ENCODE data around the gene ZEB1. TPM values are rescaled to one million over a fixed set of nuclear protein-coding genes. Genes with fewer than 3 reads are reported as not detected.

Gene ZEB1
- total RNA-seq, 2 donors from 2014 or later: 0.84 TPM

- H3K27ac ChIP-seq (ENCODE audit: low read depth, low read length): no peak overlapping the region
- no peak overlapping the region for H3K4me3 Mint-ChIP-seq
- no peaks in the 10 kb centered on the region for H3K9me3 Mint-ChIP-seq
- H3K9me3 ChIP-seq (ENCODE audit: control insufficient read depth, low read length): no peaks in the 10 kb centered on the region
- no peaks in the 10 kb centered on the region for H3K27me3 ChIP-seq (ENCODE audit: control insufficient read depth, insufficient read depth, low read length, poor library complexity, severe bottlenecking)
- WGBS, 2 experiments (ENCODE audit: insufficient coverage in 1 of 2, insufficient read length in 1 of 2): 98 to 100% methylated on average over 2 of the region's 2 CpGs
- no peak overlapping the region for H3K4me3 ChIP-seq (ENCODE audit: low read length)
- H3K27ac Mint-ChIP-seq: no peak overlapping the region
- H3K36me3 ChIP-seq (ENCODE audit: control insufficient read depth, insufficient read depth, low read length): no peaks in the 10 kb centered on the region
- no peak for TF ChIP-seq CTCF (conservative IDR thresholded peaks at IDR 0.05)
- H3K36me3 Mint-ChIP-seq (ENCODE audit: low read depth): no peaks in the 10 kb centered on the region
- DNase-seq: no peak
- H3K4me1 Mint-ChIP-seq: no peaks in the 10 kb centered on the region
- H3K27me3 Mint-ChIP-seq (ENCODE audit: insufficient read depth): no peaks in the 10 kb centered on the region
- H3K9ac ChIP-seq (ENCODE audit: extremely low read depth, low read length, poor library complexity, severe bottlenecking): no peak overlapping the region
- no peaks in the 10 kb centered on the region for H3K4me1 ChIP-seq (ENCODE audit: control insufficient read depth, insufficient read depth, low read length)
These were observed 65.6 kb downstream of the ZEB1 start for GRCh38 chr10:31384589-31384949.

DNA sequence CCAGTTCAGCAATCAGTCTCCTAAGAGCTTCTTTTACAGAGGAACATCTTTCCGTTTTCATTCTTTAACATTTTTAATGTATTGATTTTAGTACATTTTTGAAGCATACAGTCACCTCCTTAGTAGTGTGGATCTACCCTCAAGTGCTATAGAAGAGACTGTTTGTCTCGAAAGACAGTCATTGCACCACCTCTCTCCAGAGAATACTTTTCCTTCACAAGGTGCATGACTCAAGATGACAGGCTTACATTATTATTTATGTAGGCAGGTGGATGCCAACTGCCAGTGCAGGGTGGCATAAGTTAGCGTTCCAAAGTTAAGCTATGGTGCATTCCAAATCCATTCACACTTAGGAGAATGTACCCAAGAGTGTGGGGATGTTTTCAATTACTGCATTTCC lies 71.8 kb downstream of the ZEB1 start:
- no peak overlapping the region for H3K27ac Mint-ChIP-seq
- H3K36me3 Mint-ChIP-seq (ENCODE audit: low read depth): no peaks in the 10 kb centered on the region
- Histone ChIP-seq H3K9me3 (ENCODE audit: control insufficient read depth, low read length) (no peaks in the 10 kb centered on the region), H3K4me1 (ENCODE audit: control insufficient read depth, insufficient read depth, low read length) (no peaks in the 10 kb centered on the region), H3K36me3 (ENCODE audit: control insufficient read depth, insufficient read depth, low read length) (no peaks in the 10 kb centered on the region), H3K9ac (ENCODE audit: extremely low read depth, low read length, poor library complexity, severe bottlenecking) (no peak overlapping the region), H3K27ac (ENCODE audit: low read depth, low read length) (no peak overlapping the region), H3K27me3 (ENCODE audit: control insufficient read depth, insufficient read depth, low read length, poor library complexity, severe bottlenecking) (no peaks in the 10 kb centered on the region), H3K4me3 (ENCODE audit: low read length) (no peak overlapping the region)
- WGBS, 2 experiments (ENCODE audit: insufficient coverage in 1 of 2, insufficient read length in 1 of 2): 91 to 92% methylated on average over 2 of the region's 3 CpGs
- no peaks in the 10 kb centered on the region for H3K4me1 Mint-ChIP-seq
- no peaks in the 10 kb centered on the region for H3K9me3 Mint-ChIP-seq
- TF ChIP-seq CTCF (conservative IDR thresholded peaks at IDR 0.05): no peak
- no peak for DNase-seq
- no peaks in the 10 kb centered on the region for H3K27me3 Mint-ChIP-seq (ENCODE audit: insufficient read depth)
- H3K4me3 Mint-ChIP-seq: no peak overlapping the region

DNA sequence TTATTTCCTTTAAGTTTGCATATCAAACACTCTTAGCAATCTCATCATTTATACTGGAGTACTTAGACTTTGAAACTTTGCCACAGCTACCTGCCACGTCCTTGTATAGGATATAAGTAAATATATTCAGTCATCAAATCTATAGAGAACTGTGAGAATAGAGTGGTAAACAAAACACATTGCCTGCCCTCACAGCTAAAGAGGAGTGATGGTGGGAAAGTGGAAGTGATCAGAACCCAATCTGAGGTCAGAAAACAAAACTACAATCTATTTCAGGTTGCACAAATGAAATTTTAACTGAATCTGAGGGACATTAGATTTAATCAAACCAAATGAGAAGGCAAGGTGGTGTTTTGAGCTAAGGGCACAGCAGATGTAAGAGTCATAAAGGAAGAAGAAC lies 74.8 kb downstream of the ZEB1 start:
- no peaks in the 10 kb centered on the region for H3K9me3 Mint-ChIP-seq
- Histone ChIP-seq H3K9ac (ENCODE audit: extremely low read depth, low read length, poor library complexity, severe bottlenecking) (no peak overlapping the region), H3K4me1 (ENCODE audit: control insufficient read depth, insufficient read depth, low read length) (no peaks in the 10 kb centered on the region), H3K27me3 (ENCODE audit: control insufficient read depth, insufficient read depth, low read length, poor library complexity, severe bottlenecking) (no peaks in the 10 kb centered on the region), H3K4me3 (ENCODE audit: low read length) (no peak overlapping the region), H3K27ac (ENCODE audit: low read depth, low read length) (no peak overlapping the region), H3K9me3 (ENCODE audit: control insufficient read depth, low read length) (no peaks in the 10 kb centered on the region), H3K36me3 (ENCODE audit: control insufficient read depth, insufficient read depth, low read length) (no peaks in the 10 kb centered on the region)
- no peak overlapping the region for H3K27ac Mint-ChIP-seq
- no peaks in the 10 kb centered on the region for H3K4me1 Mint-ChIP-seq
- TF ChIP-seq CTCF (conservative IDR thresholded peaks at IDR 0.05): no peak
- DNase-seq: no peak
- no peaks in the 10 kb centered on the region for H3K27me3 Mint-ChIP-seq (ENCODE audit: insufficient read depth)
- no peaks in the 10 kb centered on the region for H3K36me3 Mint-ChIP-seq (ENCODE audit: low read depth)
- H3K4me3 Mint-ChIP-seq: no peak overlapping the region
- WGBS, 2 experiments (ENCODE audit: insufficient coverage in 1 of 2, insufficient read length in 1 of 2): 100% methylated on average over 1 of the region's 1 CpG; no CpG with 5 or more reads in 1 of the 2 experiments

Data from endodermal cell (in vitro differentiated cells).